Neural progenitor cell (in vitro differentiated cells): ENCODE data around the gene ARL15.

Experiments used
- EZH2 ChIP-seq: fragments of 200-600 bp; sonication (generic); IDR thresholded peaks from 2 replicates; pipeline ENCODE4 v1.6.1; 2017; ENCODE audit warnings: antibody characterized with exemption, mild to moderate bottlenecking, moderate library complexity
- EZH2phosphoT487 ChIP-seq: fragments of 200-600 bp; sonication (generic); IDR thresholded peaks from 2 replicates; pipeline ENCODE4 v1.6.1; 2017; ENCODE audit warnings: antibody characterized with exemption
- TF ChIP-seq, protein P1 (sequence below): fragments of 200-600 bp; sonication (generic); IDR thresholded peaks from 2 replicates; pipeline ENCODE4 v1.5.1; 2017; ENCODE audit warnings: antibody characterized with exemption, mild to moderate bottlenecking

- TF ChIP-seq, protein P1, sequence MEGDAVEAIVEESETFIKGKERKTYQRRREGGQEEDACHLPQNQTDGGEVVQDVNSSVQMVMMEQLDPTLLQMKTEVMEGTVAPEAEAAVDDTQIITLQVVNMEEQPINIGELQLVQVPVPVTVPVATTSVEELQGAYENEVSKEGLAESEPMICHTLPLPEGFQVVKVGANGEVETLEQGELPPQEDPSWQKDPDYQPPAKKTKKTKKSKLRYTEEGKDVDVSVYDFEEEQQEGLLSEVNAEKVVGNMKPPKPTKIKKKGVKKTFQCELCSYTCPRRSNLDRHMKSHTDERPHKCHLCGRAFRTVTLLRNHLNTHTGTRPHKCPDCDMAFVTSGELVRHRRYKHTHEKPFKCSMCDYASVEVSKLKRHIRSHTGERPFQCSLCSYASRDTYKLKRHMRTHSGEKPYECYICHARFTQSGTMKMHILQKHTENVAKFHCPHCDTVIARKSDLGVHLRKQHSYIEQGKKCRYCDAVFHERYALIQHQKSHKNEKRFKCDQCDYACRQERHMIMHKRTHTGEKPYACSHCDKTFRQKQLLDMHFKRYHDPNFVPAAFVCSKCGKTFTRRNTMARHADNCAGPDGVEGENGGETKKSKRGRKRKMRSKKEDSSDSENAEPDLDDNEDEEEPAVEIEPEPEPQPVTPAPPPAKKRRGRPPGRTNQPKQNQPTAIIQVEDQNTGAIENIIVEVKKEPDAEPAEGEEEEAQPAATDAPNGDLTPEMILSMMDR: no peak
- no peak for TF ChIP-seq EZH2
- no peak for TF ChIP-seq EZH2phosphoT487
Measured at GRCh38 chr5:54093081-54093492, 217.3 kb downstream of the ARL15 start.
